AG04450 (cell line): ENCODE measurements around the gene TLR3. TPM values are rescaled to one million over a fixed set of nuclear protein-coding genes. Genes with fewer than 3 reads are reported as not detected.
A peak's percentile ranks its signal among the peaks of the same experiment; 100 is the strongest.
"Not testable (repeated sequence)": the region's sequence is repeated elsewhere in the genome, so short reads cannot be mapped to it uniquely, and the experiment has no call there.

Experiments
- CTCF ChIA-PET: fragments of 300-600, 350-600 bp; formaldehyde crosslinking; extraction: SDS; loops from one replicate; lab custom pipeline; 2022; ENCODE audit warnings: antibody characterized with exemption, inconsistent platforms; lab: Charles Lee
- POLR2A ChIA-PET: fragments of 350-600 bp; formaldehyde crosslinking; extraction: SDS; loops from one replicate; lab custom pipeline; 2021; ENCODE audit warnings: antibody characterized with exemption, inconsistent platforms; lab: Yijun Ruan, JAX
- DNase-seq: peaks from one replicate; pipeline ENCODE4 v3.0.0-alpha.2; 2011; ENCODE audit warnings: low read depth, low spot score
- H3K27ac ChIP-seq: one replicate; pipeline ENCODE4 v1.5.1; 2012; ENCODE audit warnings: low read depth, low read length, control low read depth
- H3K27me3 ChIP-seq: one replicate; pipeline ENCODE4 v1.6.0; 2012; ENCODE audit warnings: low read length; ENCODE audit not compliant: control insufficient read depth, insufficient read depth
- H3K4me3 ChIP-seq: 2 replicates; pipeline ENCODE4 v1.5.1; 2011; ENCODE audit warnings: mild to moderate bottlenecking, low read depth, low read length, control low read depth
- H3K9me3 ChIP-seq: 2 replicates; pipeline ENCODE4 v1.5.1; 2012; ENCODE audit warnings: low read length; ENCODE audit not compliant: control insufficient read depth, insufficient read depth
- polyA plus RNA-seq: library from polyadenylated mRNA; depleted of rRNA; stranded (reverse); fragments of >200 nt; gene quantifications from 2 replicates; pipeline ENCODE4 v1.2.3, GENCODE V29; 2011
- TF ChIP-seq, protein P1 (sequence below): IDR thresholded peaks from 2 replicates; pipeline ENCODE4 v1.5.1; 2011; ENCODE audit warnings: low read depth, low read length, control low read depth, inconsistent platforms

Gene TLR3
- polyA plus RNA-seq, 1 experiment, result 1.1 TPM

DNA sequence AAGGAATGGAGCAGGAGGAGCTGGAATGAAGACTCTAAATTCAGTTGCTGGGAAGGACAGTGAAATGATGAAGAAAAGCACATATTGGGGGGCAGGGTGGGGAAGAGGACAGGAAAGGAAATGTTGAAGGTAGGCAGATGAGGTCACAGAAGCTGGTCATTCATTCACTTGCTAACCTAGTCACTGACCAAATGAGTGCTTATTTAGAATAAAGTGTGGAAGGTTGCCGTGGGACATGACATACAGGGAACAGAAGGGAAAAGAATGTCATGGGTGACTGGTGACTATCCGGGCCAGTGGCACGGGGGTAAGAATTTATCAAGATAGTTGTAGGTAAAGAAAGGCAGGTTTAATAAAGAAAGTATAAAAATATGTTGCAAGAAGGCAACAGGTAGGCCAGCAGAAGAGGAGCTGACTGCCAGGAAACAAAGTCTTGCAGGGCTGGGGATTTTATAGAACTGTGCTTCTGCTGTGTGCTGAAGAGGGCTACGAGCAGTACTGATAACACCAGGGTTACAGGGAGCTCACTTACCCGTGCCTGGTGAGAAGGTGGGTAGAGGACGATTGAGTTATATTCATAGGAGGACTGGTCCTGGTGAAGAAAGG, 31.9 kb upstream of the TLR3 start:
- ChIA-PET CTCF (interaction anchor here (0.6 to 3.6 kb wide), 33 partner anchors 10 to 941 kb away, joined by 3 to 150 read pairs (median 5); partner anchors contain the start of gene UFSP2), POLR2A (no interaction called here)
- TF ChIP-seq, protein P1, sequence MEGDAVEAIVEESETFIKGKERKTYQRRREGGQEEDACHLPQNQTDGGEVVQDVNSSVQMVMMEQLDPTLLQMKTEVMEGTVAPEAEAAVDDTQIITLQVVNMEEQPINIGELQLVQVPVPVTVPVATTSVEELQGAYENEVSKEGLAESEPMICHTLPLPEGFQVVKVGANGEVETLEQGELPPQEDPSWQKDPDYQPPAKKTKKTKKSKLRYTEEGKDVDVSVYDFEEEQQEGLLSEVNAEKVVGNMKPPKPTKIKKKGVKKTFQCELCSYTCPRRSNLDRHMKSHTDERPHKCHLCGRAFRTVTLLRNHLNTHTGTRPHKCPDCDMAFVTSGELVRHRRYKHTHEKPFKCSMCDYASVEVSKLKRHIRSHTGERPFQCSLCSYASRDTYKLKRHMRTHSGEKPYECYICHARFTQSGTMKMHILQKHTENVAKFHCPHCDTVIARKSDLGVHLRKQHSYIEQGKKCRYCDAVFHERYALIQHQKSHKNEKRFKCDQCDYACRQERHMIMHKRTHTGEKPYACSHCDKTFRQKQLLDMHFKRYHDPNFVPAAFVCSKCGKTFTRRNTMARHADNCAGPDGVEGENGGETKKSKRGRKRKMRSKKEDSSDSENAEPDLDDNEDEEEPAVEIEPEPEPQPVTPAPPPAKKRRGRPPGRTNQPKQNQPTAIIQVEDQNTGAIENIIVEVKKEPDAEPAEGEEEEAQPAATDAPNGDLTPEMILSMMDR, result no peak
- Histone ChIP-seq H3K9me3 (no peaks in the 10 kb centered on the region; the same call in none of the 2 replicates), H3K4me3 (no peak overlapping the region), H3K27ac (no peak overlapping the region), H3K27me3 (no peaks in the 10 kb centered on the region)
- DNase-seq, result no peak

DNA sequence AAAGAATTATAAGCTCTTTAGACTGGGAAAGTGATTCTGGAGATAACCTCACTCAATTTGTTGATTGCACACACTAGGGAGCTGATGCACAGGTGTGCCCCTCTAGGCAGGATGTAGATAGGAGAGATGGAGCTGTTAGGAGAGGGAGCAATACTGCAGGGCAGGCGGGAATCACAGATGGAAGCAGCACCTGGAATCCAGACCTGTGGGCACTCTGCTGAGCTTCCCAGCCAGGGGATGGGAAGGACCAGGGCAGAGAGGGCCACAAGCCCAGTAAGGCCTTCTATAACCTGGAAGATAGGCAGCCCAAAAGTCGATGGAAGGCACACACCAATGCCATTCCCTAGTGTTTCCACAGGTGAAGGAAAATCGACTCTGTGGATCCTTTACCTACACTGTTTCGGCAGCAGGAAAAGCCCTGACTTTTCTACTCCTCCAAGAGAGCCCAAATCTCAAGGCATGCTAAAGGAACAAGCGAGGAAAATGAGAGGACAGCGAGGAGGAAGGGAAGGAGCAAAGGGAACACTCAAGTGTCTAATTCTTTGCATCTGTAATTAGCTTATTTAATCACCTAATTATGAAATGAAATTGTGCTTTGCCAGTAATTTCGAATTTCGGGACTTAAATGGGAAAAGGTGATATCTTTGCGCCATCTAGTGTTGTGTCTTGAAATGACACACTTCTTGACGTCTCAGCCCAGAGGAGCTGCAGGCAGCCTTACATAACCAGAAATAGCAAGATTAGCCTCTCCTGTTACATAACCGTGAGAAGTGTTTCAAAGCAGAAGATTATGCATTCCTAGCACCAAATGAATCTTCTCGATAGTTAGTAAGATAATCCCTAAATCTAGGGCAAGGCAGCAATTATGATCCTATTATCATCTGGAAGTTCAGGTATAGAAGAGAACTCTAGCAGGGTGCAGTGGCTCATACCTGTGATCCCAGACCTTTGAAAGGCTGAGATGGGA, 31.0 kb upstream of the TLR3 start:
- ChIA-PET CTCF (interaction anchor here (0.5 to 3.6 kb wide), 73 partner anchors 9 to 1448 kb away, joined by 3 to 150 read pairs (median 4); partner anchors contain the start of genes LRP2BP, TLR3 and UFSP2), POLR2A (no interaction called here)
- Histone ChIP-seq H3K27me3 (no peaks in the 10 kb centered on the region), H3K9me3 (no peaks in the 10 kb centered on the region; the same call in none of the 2 replicates), H3K27ac (no peak overlapping the region), H3K4me3 (no peak overlapping the region)
- DNase-seq, result peak; percentile 60
- TF ChIP-seq, protein P1, result peak; percentile 72

DNA sequence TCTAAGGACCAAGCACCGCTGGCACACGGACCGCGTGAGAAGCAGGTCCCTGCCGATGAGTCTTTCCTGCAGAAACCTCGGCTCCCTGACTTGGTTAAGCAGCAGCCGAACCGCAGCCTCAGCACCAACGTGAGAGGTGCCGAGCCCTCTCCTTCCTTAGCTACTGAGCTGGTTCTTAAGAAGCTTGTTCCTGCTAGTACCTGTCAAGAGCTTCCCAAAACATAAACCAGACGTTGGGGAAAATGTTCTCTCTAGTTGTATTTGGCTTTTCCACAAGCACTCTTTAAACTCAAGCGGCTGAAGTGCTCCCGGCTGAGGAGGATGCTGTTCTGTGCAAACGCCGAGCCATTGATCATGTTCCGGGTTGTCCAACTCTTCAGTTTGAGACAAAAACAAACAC, 29.3 kb upstream of the TLR3 start:
- ChIA-PET POLR2A (no interaction called here), CTCF (interaction anchor here (0.5 to 2.4 kb wide), 8 partner anchors 13 to 1000 kb away, joined by 3 to 29 read pairs (median 4); partner anchors contain the start of gene TLR3)
- no peak for DNase-seq
- H3K27me3 ChIP-seq, result no peaks in the 10 kb centered on the region
- H3K27ac ChIP-seq, result no peak overlapping the region
- H3K4me3 ChIP-seq, result no peak overlapping the region
- H3K9me3 ChIP-seq, result no peaks in the 10 kb centered on the region; the same call in 1 of the 2 replicates
- TF ChIP-seq, protein P1, result no peak

- H3K27ac ChIP-seq, result no peak overlapping the region
- CTCF ChIA-PET, result interaction anchor here (0.5 to 2.4 kb wide), 9 partner anchors 14 to 1000 kb away, joined by 3 to 29 read pairs (median 4); partner anchors contain the start of gene TLR3
- DNase-seq, result no peak
- H3K4me3 ChIP-seq, result no peak overlapping the region
- H3K9me3 ChIP-seq, result no peaks in the 10 kb centered on the region
- TF ChIP-seq, protein P1, result no peak
- POLR2A ChIA-PET, result no interaction called here
- no peaks in the 10 kb centered on the region for H3K27me3 ChIP-seq
Measured at GRCh38 chr4:186040316-186040715, 28.6 kb upstream of the TLR3 start.

DNA sequence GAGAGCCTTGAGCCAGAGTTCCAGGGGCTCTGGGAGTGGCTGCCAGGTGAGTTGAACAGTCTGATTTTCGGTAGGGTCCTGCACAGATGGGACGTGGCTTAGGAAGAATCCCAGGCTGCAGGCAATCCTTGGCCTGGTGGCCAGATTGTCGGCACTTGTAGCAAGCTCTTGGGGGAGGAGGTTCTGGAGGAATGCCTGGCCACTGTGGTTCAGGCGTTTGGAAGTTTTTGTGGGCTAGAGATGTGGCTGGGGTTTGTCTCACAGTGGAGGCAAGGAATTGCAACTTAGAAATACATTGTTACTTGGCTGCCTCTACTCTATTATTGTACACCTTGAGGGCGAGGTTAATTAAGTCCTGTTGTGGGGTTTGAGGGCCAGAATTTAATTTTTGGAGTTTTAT, 21.5 kb upstream of the TLR3 start:
- H3K27ac ChIP-seq, CTCF ChIA-PET, H3K4me3 ChIP-seq, POLR2A ChIA-PET, DNase-seq, H3K27me3 ChIP-seq, H3K9me3 ChIP-seq: not testable (repeated sequence)

GRCh38 chr4:186050135-186050534, 18.8 kb upstream of the TLR3 start:
- H3K9me3 ChIP-seq, POLR2A ChIA-PET, H3K27me3 ChIP-seq, CTCF ChIA-PET, DNase-seq, H3K27ac ChIP-seq, H3K4me3 ChIP-seq: not testable (repeated sequence)
